Gastrocnemius medialis (tissue), 4 donors: Measurements from ENCODE around the gene MYO3B.

Experiments used
- POLR2A ChIP-seq, 2 donors: fragments of 450-650 bp; IDR thresholded peaks; one replicate each; pipeline ENCODE4 v1.6.1; 2017; ENCODE audit warnings: antibody characterized with exemption in 2 of 2, mild to moderate bottlenecking in 2 of 2, moderate library complexity in 2 of 2
- TF ChIP-seq, protein P1 (sequence below), 5 experiments: fragments of 450-650 bp in 3 of 5; fragments of 200-600 bp in 2 of 5; sonication (generic) in 2 of 5; IDR thresholded peaks in 4 of 5; conservative IDR thresholded peaks in 1 of 5; 1 replicate in 4 of 5; 2 replicates in 1 of 5; pipeline ENCODE4 v1.5.1; 2016 to 2019; ENCODE audit warnings: antibody characterized with exemption in 5 of 5, mild to moderate bottlenecking in 3 of 5, moderate library complexity in 3 of 5

DNA sequence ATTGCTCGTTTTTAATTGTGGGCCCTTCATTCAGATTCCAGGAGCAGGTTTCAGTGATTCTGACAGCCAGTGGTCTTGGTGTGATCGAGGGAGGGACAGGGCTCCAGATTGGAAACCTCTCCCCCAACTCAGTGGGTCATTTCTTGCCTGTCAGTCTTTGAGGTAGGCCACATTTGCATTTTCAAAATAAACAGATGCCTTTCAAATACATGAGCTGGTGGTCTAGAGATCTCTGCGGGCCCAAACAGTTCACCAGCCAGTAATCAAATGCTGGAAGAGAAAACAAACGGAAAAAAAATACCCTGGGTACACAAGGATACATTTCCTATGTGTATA lies 326.8 kb downstream of the MYO3B start:
- TF ChIP-seq, protein P1, sequence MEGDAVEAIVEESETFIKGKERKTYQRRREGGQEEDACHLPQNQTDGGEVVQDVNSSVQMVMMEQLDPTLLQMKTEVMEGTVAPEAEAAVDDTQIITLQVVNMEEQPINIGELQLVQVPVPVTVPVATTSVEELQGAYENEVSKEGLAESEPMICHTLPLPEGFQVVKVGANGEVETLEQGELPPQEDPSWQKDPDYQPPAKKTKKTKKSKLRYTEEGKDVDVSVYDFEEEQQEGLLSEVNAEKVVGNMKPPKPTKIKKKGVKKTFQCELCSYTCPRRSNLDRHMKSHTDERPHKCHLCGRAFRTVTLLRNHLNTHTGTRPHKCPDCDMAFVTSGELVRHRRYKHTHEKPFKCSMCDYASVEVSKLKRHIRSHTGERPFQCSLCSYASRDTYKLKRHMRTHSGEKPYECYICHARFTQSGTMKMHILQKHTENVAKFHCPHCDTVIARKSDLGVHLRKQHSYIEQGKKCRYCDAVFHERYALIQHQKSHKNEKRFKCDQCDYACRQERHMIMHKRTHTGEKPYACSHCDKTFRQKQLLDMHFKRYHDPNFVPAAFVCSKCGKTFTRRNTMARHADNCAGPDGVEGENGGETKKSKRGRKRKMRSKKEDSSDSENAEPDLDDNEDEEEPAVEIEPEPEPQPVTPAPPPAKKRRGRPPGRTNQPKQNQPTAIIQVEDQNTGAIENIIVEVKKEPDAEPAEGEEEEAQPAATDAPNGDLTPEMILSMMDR (IDR thresholded peaks at IDR 0.05 in 4 of 5, conservative IDR thresholded peaks at IDR 0.05 in 1 of 5): no peak
- no peak for TF ChIP-seq POLR2A (IDR thresholded peaks at IDR 0.05)
